Right ventricle myocardium superior (tissue), 1 donor: ENCODE results near the gene PLCG2. TPM values are rescaled to one million over a fixed set of nuclear protein-coding genes. Genes with fewer than 3 reads are reported as not detected.
"Not testable (repeated sequence)": the region's sequence is repeated elsewhere in the genome, so short reads cannot be mapped to it uniquely, and the experiment has no call there.

Experiments
- ATAC-seq: fragments of 200-7000 bp; cut with Tn5 transposase; one replicate; pipeline ENCODE4 v1.9.1; 2020; ENCODE audit warnings: mild to moderate bottlenecking; ENCODE audit not compliant: poor library complexity
- DNase-seq: peaks from one replicate; pipeline ENCODE4 v3.0.0-alpha.2; 2020
- intact Hi-C: fragments of 100-400 bp; cut with DNase I; formaldehyde crosslinking; loops from one replicate; pipeline ENCODE4 v1.11.2; 2022
- total RNA-seq: library from RNA; stranded (reverse); fragmentation: NEBNext Ultra II Directional; extraction: Animal tissue kit (Norgen Biotek cat#: 25700); gene quantifications from one replicate; pipeline ENCODE4 v1.2.1, GENCODE V29; 2021
- donor health status: DM: no; HTN: yes; CAD: no; lungs with severe emphysema.

The PLCG2 gene
- total RNA-seq, 1 donor from 2014 or later, result 7.2 TPM

DNA sequence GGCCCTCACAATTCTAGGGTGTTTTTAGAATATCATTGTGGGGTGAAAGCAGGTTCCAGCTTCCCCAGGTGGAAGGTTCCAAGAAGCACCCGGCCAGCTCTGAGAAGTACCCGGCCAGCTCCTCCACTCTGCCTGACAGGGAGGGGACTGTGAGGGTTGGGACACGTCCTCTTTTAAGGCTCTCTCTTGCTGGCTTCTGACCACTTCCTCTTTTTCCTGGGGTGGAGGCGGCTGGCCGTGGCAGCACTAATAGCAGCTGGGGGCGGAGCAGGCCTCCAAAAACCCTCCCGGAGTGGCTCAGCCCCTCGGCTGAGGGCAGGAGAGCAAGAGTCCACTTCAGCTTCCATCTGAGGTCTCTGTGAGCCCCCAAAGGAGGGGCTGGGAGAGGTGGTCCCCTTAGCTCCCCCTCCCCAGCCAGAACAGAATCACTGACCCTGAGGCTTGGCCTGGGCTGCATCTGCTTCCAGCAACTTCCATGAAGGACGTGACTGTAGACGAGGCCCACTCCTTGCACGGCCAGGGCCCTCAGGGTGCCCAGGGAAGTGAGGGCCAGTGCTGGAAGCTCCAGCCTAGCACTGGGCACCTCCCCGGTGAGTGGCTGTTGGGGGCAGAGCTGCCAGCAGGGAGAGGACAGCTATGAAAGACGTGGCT is 26.7 kb upstream of the PLCG2 start:
- peak; percentile 84 for DNase-seq
- intact Hi-C loops, result no loop called here
- peak; percentile 82 for ATAC-seq

DNA sequence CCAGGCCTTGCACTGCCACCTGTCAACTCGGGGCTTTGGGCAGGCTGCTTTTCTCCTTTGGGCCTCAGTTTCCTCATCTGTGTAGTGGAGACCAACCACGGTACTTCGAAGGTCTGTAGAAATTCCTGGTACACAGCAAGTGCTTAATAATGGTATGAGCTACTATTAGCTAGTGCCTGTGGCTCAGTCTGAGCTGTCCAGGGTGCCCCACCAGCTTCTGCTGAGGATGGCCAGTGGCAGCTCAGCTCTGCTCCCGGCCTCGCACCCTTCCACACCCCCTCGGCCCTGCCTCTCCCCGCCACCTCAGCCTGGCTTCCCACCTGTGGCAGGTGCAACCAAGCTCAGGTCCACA is 26.2 kb upstream of the PLCG2 start:
- DNase-seq, result no peak
- intact Hi-C loops, result no loop called here
- ATAC-seq, result no peak

DNA sequence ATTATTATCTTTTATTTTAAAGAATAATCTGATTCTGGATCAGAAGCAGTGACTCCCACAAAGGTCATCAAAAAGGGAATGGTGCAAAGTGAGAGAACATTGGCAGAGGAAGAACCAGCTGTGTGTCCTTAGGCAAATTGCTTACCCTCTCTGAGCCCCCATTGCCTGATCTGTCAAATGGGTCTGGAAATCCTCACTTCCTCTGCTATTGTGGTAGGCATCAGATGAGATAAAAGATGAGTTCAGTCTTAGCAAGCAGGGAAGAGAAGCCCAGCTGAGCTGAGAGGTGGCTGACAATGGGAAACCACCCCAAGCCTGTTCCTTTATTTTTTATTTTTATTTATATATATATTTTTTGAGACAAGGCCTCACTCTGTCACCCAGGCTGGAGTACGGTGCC is 24.2 kb upstream of the PLCG2 start:
- ATAC-seq (no peak), DNase-seq (no peak)
- intact Hi-C loops, result no loop called here

DNA sequence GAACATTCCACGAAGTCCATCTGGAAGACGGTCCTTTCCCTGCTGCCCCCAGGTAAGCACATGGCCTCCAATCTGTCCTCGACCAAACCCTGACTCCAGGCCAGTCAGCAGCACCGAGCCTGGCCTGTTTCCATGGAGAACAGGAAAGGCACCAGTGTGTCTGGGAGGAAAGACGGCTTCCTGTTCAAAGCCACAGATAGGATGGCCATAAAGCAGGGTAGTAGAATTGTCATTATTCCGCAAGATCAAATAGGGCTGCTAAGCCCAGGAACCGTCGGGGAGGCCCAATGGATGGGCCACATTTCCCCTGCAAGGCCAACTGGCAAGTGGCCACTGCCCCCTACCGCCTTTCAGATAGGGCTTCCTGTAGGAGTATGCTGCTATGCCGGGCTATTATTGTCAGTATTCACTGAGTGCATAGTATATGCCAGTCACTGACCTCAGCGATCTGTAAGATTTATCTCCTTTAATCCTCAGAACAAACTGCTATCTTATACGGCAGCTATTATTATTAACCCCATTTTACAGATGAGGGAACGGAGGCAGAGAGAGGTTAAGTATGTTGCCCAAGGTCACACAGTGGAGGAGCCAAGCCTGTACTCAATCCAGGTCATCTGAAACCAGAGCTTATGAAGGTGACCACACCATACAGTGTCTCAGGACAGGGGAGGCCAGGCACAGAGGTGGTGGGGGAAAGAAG is 23.0 kb upstream of the PLCG2 start:
- DNase-seq (peak; percentile 45), ATAC-seq (peak; percentile 50)
- intact Hi-C loops, result no loop called here

DNA sequence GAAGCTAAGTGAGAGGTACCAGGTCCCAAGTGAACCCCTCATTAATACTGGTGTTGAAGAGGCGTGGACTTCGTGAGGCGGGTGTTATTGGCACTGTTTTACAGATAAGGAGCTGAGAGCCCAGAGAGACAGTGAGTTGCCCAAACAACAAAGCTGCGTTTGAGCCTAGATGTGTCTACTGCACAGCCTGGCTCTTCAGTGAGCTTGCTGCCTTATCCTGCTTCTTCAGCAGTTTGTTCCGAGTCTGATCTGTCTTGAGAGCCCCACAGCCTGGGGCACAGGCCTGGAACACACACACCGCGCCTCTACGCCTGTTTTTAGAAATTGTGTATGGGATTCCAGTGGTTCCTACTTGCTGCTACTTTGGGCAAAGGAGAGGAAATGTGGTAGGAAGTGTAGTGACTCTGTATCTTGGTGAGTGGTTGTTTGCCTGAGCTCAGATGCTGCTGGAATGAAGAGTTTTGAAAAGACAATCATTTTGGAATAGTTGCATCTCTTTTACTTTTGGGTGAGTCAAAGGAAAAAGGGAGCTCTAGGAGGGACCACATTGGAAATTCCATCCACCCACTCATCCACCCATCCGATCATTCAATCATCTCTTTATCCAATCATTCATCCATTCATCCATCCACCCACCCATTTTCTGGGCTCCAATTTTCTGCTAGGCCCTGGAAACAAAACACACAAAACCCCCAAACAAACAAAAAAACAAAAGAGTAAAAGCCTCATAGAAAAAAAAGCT is 22.3 kb upstream of the PLCG2 start:
- ATAC-seq, result no peak
- DNase-seq, result no peak
- intact Hi-C loops, result no loop called here

DNA sequence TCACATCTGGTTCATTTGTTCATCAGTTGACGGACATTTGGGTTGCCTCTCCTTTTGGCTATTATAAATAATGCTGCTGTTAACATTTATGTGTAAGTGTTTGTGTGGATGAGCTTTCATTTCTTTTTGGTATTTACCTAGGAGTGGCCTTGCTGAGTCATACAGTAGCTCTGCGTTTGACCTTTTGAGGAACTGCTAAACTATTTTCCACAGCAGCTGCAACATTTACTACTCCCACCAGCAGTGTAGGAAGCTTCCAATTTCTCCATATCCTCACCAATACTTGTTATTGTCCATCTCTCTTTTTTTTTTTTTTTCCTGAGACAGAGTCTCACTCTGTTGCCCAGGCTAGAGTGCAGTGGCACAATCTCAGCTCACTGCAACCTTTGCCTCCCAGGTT is 20.7 kb upstream of the PLCG2 start:
- DNase-seq (no peak), ATAC-seq (no peak)
- intact Hi-C loops, result no loop called here

DNA sequence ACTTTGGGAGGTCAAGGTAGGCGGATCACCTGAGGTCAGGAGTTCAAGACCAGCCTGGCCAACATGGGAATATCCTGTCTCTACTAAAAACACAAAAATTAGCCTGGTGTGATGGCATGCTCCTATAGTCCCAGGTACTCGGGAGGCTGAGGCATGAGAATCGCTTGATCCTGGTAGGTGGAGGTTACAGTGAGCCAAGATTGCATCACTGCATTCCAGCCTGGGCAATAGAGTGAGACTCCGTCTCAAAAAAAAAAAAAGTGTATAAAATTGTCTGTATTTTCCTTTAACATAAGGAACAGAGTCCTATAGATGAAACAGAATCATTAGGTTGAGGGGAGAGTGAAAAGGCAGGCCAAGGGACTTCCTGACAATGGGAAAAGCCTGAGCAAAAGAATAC is 16.8 kb upstream of the PLCG2 start:
- intact Hi-C loops, ATAC-seq, DNase-seq: not testable (repeated sequence)

DNA sequence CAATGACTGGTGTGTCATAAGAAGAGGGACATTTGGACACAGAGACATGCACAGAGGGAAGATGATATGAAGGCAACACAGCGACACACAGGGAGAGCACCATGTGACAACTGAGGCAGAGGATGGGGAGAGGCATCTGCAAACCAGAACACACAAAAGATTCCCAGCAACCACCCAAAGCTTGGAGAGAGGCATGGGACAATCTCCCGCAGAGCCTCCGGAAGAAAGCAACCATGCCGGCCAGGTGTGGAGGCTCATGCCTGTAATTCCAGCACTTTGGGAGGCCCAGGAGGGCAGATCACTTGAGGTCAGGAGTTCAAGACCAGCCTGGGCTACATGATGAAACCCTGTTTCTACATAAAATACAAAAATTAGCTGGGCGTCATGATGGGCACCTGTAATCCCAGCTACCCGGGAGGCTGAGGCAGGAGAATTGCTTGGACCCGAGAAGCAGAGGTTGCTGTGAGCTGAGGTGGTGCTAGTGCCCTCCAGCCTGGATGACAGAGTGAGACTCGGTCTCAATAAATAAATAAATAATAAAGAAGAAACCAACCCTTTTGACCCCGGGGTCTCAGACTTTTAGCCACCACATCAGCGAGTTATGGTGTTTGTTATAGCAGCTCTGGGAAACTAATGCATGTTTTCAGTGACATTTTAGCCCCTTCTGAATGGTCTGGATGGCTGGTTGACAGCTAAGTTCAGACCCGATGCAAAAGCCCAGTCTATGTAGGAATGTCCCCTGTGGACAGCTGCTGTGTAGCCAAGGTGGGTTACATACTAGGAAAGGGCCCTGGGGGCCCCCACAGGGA is 13.8 kb upstream of the PLCG2 start:
- intact Hi-C loops, result no loop called here
- no peak for ATAC-seq
- no peak for DNase-seq

DNA sequence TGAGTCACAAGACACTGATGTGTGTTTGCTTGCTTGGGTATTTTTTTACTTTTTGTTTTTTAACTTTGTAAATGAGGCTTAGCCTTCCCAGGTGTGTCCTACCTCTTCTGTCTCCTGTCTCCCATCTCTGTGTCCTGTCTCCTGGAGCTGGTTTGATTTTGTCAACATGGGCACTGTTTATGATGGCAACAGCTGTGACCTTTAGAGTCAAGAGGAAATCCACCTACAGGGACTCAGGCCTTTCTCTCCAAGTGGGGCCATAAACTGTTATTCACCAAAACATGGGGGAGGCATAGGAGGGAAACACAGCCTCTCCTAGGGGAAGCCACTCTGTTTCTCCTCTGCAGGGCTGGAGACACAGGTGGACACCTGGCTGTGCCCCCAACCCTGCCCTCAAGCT is 13.1 kb upstream of the PLCG2 start:
- DNase-seq (no peak), ATAC-seq (no peak)
- intact Hi-C loops, result no loop called here

DNA sequence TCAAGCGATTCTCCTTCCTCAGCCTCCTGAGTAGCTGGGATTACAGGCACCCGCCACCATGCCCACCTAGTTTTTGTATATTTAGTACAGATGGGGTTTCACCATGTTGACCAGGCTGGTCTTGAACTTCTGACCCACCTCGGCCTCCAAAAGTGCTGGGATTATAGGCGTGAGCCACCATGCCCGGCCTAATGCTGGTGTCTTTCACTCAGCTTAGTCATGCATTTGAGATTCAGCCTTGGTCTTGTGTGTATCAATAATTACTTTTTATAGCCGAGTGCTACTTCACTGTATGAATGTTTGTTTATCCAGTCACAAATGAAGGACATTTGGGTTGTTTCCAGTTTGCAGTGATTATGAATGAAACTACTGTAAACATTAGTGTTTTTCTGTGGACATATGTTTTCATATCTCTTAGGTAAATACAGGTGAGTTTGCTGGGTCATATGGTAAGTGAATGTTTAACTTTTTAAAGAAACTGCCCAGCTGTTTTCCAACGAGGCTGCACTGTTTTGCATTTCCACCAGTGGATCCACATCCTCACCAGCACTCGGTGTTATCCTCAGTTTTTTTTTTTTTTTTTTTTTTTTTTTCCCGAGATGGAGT is 11.0 kb upstream of the PLCG2 start:
- intact Hi-C loops, result no loop called here
- DNase-seq, result no peak
- ATAC-seq, result no peak

DNA sequence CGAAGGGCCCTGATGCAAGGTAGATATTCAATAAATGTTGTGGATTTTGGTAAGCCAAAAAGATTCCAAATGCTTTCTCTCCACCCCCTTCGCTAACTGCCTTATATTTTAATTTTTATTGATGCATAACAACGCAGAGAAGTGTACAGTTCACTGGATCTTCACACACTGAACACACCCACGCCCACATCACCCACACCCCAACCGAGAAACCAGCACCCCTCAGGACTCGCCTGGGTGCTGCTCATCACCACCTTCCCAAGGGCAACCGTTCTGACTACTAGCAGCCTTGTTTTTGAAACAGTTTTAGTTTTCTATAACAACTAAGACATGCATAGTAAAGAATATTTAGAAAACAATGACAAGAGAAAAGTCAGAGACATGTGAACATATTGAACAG is 9.1 kb upstream of the PLCG2 start:
- intact Hi-C loops, result no loop called here
- DNase-seq (no peak), ATAC-seq (no peak)

DNA sequence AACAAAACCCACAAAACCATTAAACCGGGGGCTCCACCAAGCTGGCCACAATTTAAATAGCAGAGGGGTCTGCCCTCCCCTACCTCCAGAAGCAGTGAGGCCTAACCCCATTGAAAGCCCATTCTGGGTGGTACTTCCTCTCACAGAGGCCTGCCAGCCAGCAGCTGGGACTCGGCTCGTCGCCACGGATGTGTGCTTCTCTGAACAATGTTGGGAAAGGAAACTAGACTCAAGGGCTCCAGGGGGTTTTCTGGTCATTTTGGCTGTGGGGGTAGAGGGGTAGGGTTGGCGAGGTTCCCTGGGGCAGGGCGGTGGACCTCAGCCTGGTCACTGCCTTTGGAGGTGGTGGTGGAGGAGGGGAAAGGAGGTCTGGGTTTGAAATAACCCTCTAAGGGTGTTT is 4.7 kb upstream of the PLCG2 start:
- ATAC-seq (no peak), DNase-seq (peak; percentile 65)
- intact Hi-C loops, result no loop called here

DNA sequence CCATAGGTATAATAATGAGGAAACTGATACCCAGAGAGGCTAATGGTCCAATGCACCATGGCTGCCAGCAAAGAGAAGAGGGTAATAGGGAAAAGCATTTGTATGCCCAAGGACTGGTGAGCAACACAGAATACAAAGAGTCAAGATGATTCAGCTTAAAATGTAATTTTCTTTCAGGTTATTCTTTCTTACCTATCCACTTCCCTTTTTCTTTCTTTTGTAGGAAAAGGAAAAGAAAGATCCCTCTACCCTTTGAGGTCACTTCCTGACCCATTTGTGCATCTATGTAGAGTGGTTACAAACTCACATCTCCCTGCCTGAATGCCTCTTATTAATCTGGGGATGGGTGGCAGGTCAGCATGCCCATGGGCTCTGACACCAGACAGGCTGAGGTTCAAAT is 3.5 kb upstream of the PLCG2 start:
- intact Hi-C loops, result no loop called here
- DNase-seq (no peak), ATAC-seq (no peak)

DNA sequence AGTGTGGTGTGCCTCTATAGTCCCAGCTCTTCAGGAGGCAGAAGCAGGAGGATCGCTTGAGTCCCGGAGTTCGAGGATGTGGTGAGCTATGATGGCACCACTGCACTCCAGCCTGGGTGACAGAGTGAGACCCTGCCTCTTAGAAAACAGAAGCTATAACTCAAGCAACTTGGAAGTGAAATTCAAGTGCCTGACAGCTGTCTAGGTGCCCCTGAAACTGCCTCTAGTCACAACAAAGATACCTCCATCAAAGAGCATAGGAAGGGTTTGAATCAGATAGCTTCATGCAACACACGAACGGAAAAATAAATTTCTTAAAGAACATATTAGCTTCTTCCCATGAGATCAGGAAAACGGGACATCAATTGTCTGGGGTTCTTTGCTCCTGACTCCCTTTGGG is 860 bp upstream of the PLCG2 start:
- DNase-seq (no peak), ATAC-seq (no peak)
- intact Hi-C loops, result no loop called here

DNA sequence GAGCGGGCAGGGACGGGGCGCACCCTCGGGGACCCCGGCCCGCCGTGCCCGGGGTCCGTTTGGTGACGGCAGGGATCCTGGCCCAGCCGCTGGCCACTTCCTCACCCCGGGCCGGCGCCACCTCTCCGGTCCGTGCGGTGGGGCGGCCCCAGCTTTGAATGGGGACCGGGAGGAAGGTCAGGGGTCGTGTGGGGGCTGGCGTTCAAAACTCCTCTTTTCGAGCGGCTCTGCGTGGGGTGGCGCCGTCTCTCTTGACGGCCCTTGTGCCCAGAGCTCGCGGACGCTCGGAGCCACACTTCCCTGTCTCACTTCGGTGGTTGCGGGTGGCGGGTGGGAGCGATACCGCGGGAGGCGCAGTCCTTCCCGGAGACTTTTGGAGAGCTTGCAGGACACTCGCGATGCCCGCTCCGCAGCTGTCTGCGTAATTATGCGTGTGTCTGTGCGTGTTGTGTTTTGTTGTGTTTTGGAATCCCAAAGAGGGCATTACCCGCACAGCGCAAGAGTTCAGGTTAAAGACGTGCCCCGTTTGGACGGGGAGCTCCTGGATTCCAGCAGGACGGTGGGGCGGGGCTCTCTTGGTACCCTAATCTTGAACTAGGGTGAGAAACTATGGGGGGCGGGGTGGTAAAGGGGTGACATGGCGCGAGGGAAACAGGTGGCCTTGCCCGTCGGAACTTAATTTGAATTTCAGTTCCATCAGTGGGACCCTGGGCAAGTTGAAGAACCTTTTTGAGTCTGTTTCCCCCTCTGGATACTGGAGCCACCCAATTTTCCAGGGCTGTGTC is 637 bp downstream of the PLCG2 start:
- ATAC-seq (peak; percentile 44), DNase-seq (peak; percentile 64)
- intact Hi-C loops, result no loop called here

DNA sequence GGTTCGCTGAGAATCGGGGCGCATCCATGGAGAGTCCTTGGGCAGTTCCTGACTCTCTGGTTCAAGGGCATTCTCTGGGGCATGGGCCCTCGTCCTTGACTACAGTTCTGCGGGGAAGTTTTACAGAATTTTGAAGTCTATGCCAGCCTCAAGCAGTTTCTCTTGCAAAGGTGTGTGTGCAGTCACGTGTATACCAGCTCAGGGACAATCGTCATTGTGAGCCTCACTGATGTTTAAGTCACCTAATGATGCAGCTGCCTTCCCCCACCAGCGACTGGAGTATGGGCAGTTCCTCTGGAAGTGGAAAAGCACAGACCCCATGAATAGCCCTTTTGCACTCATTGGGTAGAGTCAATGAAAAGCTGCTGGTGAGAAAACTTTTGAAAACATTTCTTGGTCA is 1.3 kb downstream of the PLCG2 start:
- intact Hi-C loops, result no loop called here
- ATAC-seq, result no peak
- DNase-seq, result no peak

DNA sequence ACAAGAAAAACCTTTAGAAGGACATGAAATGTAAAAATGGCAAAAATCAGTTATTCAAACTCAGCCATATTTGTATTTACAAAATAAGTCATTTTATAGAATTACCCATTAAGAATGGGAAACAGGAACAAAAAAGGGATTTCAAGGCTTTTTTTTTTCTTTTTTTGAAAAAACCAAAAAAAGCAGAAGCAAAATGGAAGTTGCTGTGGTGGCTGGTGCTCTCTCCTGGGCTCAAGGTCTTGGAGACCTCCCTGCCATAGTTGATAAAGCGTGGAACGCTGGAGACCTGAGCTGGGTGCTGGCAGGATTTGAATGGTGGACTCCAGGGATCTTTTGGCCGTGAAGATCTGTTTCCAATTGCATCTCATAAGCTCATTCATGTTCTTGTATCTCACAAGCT is 3.1 kb downstream of the PLCG2 start:
- intact Hi-C loops, result no loop called here
- ATAC-seq, result no peak

DNA sequence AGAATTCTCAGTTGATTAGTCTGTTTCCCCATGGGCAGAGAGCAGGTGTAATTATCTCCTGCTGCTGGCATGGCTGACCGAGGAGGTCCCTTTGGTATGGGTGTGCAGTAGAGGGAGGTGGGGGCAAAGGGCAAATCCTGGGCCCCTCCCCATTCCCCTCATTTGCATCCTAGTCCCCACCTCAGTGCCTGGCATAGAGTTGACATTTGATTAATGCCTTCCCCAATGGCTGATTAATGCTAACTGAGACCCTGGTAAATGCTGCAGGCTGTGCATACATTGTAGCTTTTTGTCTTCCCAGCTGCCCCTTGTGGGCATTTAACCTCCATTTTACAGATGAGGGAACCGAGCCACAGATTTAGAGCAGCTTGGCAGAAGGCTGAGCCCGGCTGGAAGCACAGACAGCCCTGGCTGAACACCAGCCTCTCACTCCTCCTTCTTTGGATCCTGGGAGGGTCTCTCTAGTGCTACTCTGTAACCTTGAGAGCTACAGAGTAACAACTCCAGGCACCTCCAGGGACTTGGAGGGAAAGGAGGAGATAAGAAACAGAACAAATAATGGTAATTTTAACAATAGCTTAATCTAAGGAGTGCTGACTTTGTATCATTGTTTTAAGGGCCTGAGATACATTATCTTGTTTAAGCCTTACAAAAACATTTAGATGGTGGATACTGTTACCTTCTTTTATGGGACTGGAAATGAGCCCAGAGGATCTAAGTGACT is 5.1 kb downstream of the PLCG2 start:
- DNase-seq (no peak), ATAC-seq (no peak)
- intact Hi-C loops, result no loop called here

More for the DNA sequence above, 3.1 kb downstream of the PLCG2 start:
- no peak for DNase-seq
